Hindlimb muscle (tissue), 1 donor: ENCODE results near the gene AK1. TPM values are rescaled to one million over a fixed set of nuclear protein-coding genes. Genes with fewer than 3 reads are reported as not detected.
"Not testable (repeated sequence)": the region's sequence is repeated elsewhere in the genome, so short reads cannot be mapped to it uniquely, and the experiment has no call there.

Experiments used
- DNase-seq: peaks from one replicate; pipeline ENCODE4 v3.0.0-alpha.2; 2013
- polyA plus RNA-seq: library from polyadenylated mRNA; unstranded; fragments of 120-200 nt; gene quantifications from one replicate; pipeline ENCODE4 v1.2.1, GENCODE V29; 2013; ENCODE audit not compliant: insufficient read length

Gene AK1
- polyA plus RNA-seq, 1 donor = 1,359 TPM

- DNase-seq = no peak
These were observed 6.5 kb upstream of the AK1 start for GRCh38 chr9:127883959-127884358.

DNA sequence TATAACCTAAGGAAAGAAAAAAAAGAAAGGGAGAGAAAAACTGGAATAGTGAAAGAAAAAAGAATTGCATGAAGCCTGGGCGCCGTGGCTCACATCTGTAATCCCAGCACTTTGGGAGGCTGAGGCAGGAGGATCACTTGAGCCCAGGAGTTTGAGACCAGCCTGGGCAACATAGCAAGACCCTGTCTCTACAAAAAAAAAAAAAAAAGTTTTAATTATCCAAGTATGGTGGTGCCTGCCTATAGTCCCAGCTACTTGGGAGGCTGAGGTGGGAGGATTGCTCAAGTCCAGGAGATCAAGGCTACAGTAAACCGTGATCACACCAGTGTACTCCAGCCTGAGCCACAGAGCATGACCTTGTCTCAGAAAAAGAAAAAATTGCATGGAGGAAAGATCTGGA, 4.2 kb upstream of the AK1 start:
- not testable (repeated sequence) for DNase-seq

GRCh38 chr9:127880143-127880542, 2.7 kb upstream of the AK1 start:
- no peak for DNase-seq

DNA sequence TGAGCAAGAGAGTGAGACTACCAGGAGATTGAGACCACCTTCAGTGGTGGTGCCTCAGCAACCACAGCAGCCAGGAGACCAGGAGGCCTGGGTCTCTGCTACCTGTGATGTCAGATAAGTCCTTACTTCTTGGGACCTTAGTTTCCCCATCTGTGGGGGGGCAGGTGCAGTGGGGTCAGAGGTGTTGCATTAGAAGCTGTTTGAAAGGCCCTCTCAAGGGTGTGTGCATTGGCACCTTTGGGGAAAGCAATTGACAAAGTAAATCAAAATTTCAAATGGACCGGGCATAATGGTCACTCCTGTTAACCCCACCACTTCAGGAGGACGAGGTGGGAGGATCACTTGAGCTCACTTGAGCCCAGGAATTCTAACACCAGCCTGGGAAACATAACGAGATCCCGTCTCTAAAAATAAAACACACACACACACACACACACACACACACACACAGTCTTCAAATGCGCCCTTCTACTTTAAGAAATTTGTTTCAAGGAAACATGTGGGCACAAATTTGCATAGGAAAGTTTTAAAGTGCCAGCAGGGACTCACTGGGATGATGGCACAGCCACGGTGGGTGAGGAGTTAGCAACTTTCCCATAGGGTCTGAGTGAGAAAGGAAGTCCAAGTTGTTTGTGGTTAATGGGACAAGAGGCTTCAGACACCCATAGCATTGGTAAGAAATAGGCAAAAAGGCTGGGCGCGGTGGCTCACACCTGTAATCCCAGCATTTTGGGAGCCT, 1.3 kb upstream of the AK1 start:
- no peak for DNase-seq

GRCh38 chr9:127878001-127878651, 651 bp upstream of the AK1 start:
- DNase-seq = no peak

- no peak for DNase-seq
These were observed 512 bp downstream of the AK1 start for GRCh38 chr9:127876764-127877562.

GRCh38 chr9:127876026-127876763, 1.3 kb downstream of the AK1 start:
- peak; percentile 34 for DNase-seq

DNA sequence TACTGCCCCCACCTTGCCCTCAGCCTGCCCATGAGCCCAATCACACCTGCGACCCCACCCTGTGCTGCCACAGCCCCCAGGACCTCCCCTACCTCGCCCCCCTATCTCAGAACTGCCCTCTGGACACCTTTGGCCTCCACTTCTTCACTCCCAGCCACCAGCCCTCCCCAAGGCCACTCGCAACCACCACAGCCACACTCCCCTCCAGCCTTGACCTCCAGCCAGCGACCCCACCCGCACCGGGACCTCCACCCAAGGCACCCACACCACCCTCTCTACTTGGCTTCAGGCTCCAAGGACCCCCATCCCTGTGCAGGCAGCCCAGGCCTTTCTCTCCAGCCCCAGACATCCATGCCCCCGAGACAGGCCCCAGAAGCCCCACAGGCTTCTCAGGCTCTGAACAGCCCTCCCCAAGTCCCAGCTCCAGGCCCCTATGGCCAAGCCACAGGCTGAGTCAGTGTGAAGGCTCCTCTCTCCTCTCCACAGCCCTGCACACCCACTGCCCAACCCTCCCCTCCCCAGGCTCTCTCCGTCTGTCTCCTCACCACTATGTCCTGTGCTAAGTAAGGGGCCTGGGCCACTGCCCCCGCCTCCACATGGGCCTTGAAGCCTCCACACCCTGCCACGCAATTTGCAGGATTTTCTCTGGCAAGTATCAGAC, 2.0 kb downstream of the AK1 start:
- DNase-seq = no peak

- no peak for DNase-seq
These were observed 2.9 kb downstream of the AK1 start for GRCh38 chr9:127874301-127875221.

DNA sequence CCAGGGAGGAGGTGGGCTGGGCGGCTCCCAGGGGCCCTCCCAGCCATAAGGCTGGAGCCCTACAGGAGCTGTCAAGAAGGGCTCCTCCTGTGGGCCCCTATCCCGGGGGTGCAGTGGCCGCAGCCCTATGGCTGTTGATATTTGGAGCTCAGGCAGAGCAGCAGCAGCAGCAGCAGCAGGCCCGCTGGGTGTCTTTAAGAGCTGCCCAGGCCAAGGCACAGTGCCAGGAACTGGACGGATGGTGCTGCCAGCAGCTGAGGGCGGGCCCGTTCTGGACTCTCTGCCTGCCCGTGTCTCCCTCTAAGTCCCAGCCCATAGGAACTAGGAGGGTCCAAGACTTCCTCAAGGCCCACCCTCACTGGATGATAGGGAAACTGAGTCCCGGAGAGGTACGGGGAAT, 3.6 kb downstream of the AK1 start:
- DNase-seq = peak; percentile 54

DNA sequence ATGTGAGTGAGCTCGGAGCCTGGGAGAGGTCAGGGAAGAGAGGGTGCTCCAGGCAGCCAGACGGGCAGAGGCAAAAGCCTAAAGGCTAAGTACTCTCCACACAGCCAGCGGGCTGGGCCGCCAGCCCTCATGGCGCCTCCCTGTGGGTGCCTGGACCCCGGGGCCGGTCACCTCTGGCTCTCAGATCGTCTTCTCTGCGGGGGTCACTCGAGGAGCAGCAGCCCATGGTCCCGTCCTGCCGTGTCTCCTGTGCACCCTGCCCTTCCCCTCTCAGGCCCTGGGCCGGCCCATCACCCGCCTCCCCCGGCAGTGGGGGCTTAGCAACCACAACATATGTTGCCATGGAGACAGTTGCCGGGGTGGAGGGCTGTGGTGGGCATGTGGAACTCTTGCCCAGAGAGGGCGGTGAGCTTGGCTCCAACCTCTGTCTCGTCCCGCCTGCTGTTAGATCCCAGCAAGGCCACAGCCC, 4.2 kb downstream of the AK1 start:
- no peak for DNase-seq

- no peak for DNase-seq
These were observed 4.9 kb downstream of the AK1 start for GRCh38 chr9:127872369-127873222.

DNA sequence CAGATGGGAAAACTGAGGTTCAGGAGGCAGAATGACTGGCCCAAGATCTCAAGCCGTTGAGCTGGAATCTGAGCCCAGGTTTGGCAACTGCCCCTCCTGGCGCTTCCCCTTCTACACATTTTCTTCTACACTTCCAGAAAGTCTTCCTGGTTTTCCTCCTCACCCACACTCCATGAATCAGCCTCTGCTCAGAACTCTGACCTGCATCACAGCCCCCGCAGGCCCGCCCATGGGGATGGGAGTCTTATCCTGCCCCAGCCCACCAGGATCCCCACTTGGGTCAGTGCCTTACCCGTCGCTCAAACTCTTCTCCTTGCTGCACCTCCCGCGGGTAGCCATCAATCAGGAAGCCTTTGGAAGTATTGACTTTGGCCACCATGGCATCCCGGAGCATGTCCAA, 5.9 kb downstream of the AK1 start:
- no peak for DNase-seq

GRCh38 chr9:127870887-127871286, 6.6 kb downstream of the AK1 start:
- DNase-seq = no peak

- DNase-seq = not testable (repeated sequence)
These were observed 7.4 kb downstream of the AK1 start for GRCh38 chr9:127870153-127870491.

- DNase-seq = peak; percentile 82
These were observed 7.9 kb downstream of the AK1 start for GRCh38 chr9:127869310-127870152.

GRCh38 chr9:127868278-127868902, 9.1 kb downstream of the AK1 start:
- no peak for DNase-seq
